Mesenchymal stem cell (in vitro differentiated cells and primary cell): ENCODE measurements around the gene PSORS1C1.

ENCODE experiments used
- DNase-seq: peaks from one replicate; pipeline ENCODE4 v3.0.0-alpha.2; 2013
- H2AFZ ChIP-seq: one replicate; pipeline ENCODE4 v1.6.1; 2013; ENCODE audit warnings: low read depth, mild to moderate bottlenecking, control low read depth, inconsistent platforms, low read length, moderate library complexity
- H2AK5ac ChIP-seq: 2 replicates; pipeline ENCODE4 v1.6.1; 2013; ENCODE audit warnings: low read length, moderate library complexity, mild to moderate bottlenecking, inconsistent platforms; ENCODE audit not compliant: severe bottlenecking
- H2BK120ac ChIP-seq: one replicate; pipeline ENCODE4 v1.6.1; 2013; ENCODE audit warnings: low read depth, mild to moderate bottlenecking, inconsistent platforms, low read length, moderate library complexity
- H2BK12ac ChIP-seq, 2 experiments: one replicate each; pipeline ENCODE4 v1.6.1; 2013; ENCODE audit warnings: inconsistent platforms in 2 of 2, low read length in 2 of 2, mild to moderate bottlenecking in 2 of 2, moderate library complexity in 2 of 2, control low read depth in 1 of 2
- H2BK15ac ChIP-seq: one replicate; pipeline ENCODE4 v1.6.1; 2013; ENCODE audit warnings: mild to moderate bottlenecking, low read depth, inconsistent platforms; ENCODE audit not compliant: poor library complexity, severe bottlenecking
- H2BK5ac ChIP-seq: 2 replicates; pipeline ENCODE4 v1.6.1; 2013; ENCODE audit warnings: low read depth, mild to moderate bottlenecking, low read length, control low read depth, inconsistent platforms; ENCODE audit not compliant: poor library complexity, severe bottlenecking
- H3K14ac ChIP-seq, 2 experiments: one replicate each; pipeline ENCODE4 v1.6.1; 2013; ENCODE audit warnings: inconsistent platforms in 2 of 2, low read length in 2 of 2, control low read depth in 1 of 2, mild to moderate bottlenecking in 1 of 2, moderate library complexity in 1 of 2
- H3K18ac ChIP-seq, 2 experiments: one replicate each; pipeline ENCODE4 v1.6.1; 2013; ENCODE audit warnings: inconsistent platforms in 2 of 2, low read length in 2 of 2, control low read depth in 1 of 2, low read depth in 1 of 2, mild to moderate bottlenecking in 1 of 2
- H3K23ac ChIP-seq, 2 experiments: one replicate each; pipeline ENCODE4 v1.6.1; 2013; ENCODE audit warnings: inconsistent platforms in 2 of 2, low read length in 2 of 2, mild to moderate bottlenecking in 2 of 2, moderate library complexity in 2 of 2, control low read depth in 1 of 2
- H3K27ac ChIP-seq: 2 replicates; pipeline ENCODE4 v1.5.1; 2013; ENCODE audit warnings: mild to moderate bottlenecking, moderate library complexity, low read length, control low read depth, inconsistent platforms; ENCODE audit not compliant: poor library complexity, severe bottlenecking
- H3K27me3 ChIP-seq, 2 experiments: 2 replicates each; pipeline versions ENCODE4 v1.6.1 to v1.7.0; 2013; ENCODE audit warnings: low read length in 2 of 2, mild to moderate bottlenecking in 2 of 2, moderate library complexity in 2 of 2, control low read depth in 1 of 2, inconsistent platforms in 1 of 2; ENCODE audit not compliant: control insufficient read depth in 1 of 2, insufficient read depth in 1 of 2
- H3K36me3 ChIP-seq, 2 experiments: 2 replicates each; pipeline versions ENCODE4 v1.6.1 to v1.7.0; 2013; ENCODE audit warnings: low read length in 2 of 2, control low read depth in 1 of 2, inconsistent platforms in 1 of 2, low read depth in 1 of 2, mild to moderate bottlenecking in 1 of 2; ENCODE audit not compliant: insufficient read depth in 2 of 2, control insufficient read depth in 1 of 2
- H3K4ac ChIP-seq, 2 experiments: one replicate each; pipeline ENCODE4 v1.6.1; 2013; ENCODE audit warnings: inconsistent platforms in 2 of 2, low read length in 2 of 2, mild to moderate bottlenecking in 2 of 2, moderate library complexity in 2 of 2, control low read depth in 1 of 2, low read depth in 1 of 2
- H3K4me1 ChIP-seq: 2 replicates; pipeline ENCODE4 v1.6.1; 2013; ENCODE audit warnings: low read depth, low read length, control low read depth; ENCODE audit not compliant: control insufficient read depth, insufficient read depth
- H3K4me2 ChIP-seq: 2 replicates; pipeline ENCODE4 v1.6.1; 2013; ENCODE audit warnings: low read length, mild to moderate bottlenecking, inconsistent platforms; ENCODE audit not compliant: poor library complexity, severe bottlenecking
- H3K4me3 ChIP-seq, 2 experiments: 2 replicates each; pipeline versions ENCODE4 v1.5.1 to v1.7.0; 2013; ENCODE audit warnings: low read length in 2 of 2, mild to moderate bottlenecking in 2 of 2, control low read depth in 1 of 2, low read depth in 1 of 2; ENCODE audit not compliant: insufficient read depth in 1 of 2
- H3K79me1 ChIP-seq: replicated peaks from 2 replicates; pipeline ENCODE4 v1.6.1; 2013; ENCODE audit warnings: mild to moderate bottlenecking, control low read depth, low read length, inconsistent platforms; ENCODE audit not compliant: poor library complexity, severe bottlenecking
- H3K9ac ChIP-seq: 2 replicates; pipeline ENCODE4 v1.7.0; 2013; ENCODE audit warnings: mild to moderate bottlenecking, low read length, moderate library complexity
- H3K9me3 ChIP-seq: 2 replicates; pipeline ENCODE4 v1.7.0; 2013; ENCODE audit warnings: mild to moderate bottlenecking, low read length; ENCODE audit not compliant: control insufficient read depth
- H4K8ac ChIP-seq: one replicate; pipeline ENCODE4 v1.6.1; 2013; ENCODE audit warnings: inconsistent platforms, mild to moderate bottlenecking, low read length, moderate library complexity
- H4K91ac ChIP-seq: one replicate; pipeline ENCODE4 v1.6.1; 2013; ENCODE audit warnings: mild to moderate bottlenecking, low read length, inconsistent platforms
- WGBS: methylation state at CpG from one replicate; pipeline ENCODE4 v1.1.7; 2013; ENCODE audit warnings: mixed read lengths; 5-methylcytosine and 5-hydroxymethylcytosine counted together

Gene PSORS1C1

GRCh38 chr6:31152781-31153180 is 38.2 kb downstream of the PSORS1C1 start:
- H4K91ac ChIP-seq = no peak overlapping the region
- H3K4ac ChIP-seq = no peak overlapping the region
- no peak overlapping the region for H3K23ac ChIP-seq
- H3K27ac ChIP-seq = peak overlapping the region; percentile 63
- DNase-seq = no peak
- H3K9ac ChIP-seq = no peak overlapping the region
- H3K36me3 ChIP-seq = peaks cover 34 to 43% of the 10 kb centered on the region in 2 experiments
- peaks cover 20% of the 10 kb centered on the region for H3K4me1 ChIP-seq
- H3K4me3 ChIP-seq = no peak overlapping the region
- peak overlapping the region; percentile 79 for H2AK5ac ChIP-seq
- no peak overlapping the region for H2BK12ac ChIP-seq
- H3K18ac ChIP-seq = no peak overlapping the region
- no peak overlapping the region for H3K4me2 ChIP-seq
- 95% methylated on average over 7 of the region's 7 CpGs for WGBS
- no peak overlapping the region for H2AFZ ChIP-seq
- no peak overlapping the region for H2BK15ac ChIP-seq
- H4K8ac ChIP-seq = no peak overlapping the region
- peaks cover 14% of the 10 kb centered on the region for H3K79me1 ChIP-seq
- no peak overlapping the region for H2BK120ac ChIP-seq
- no peak overlapping the region for H3K14ac ChIP-seq
- H2BK5ac ChIP-seq = no peak overlapping the region
- H3K9me3 ChIP-seq = no peaks in the 10 kb centered on the region
- no peaks in the 10 kb centered on the region for H3K27me3 ChIP-seq

- 88% methylated on average over 15 of the region's 15 CpGs for WGBS
Observed at GRCh38 chr6:31154436-31154835, 39.8 kb downstream of the PSORS1C1 start.

GRCh38 chr6:31156641-31157040 is 42.0 kb downstream of the PSORS1C1 start:
- Histone ChIP-seq H4K8ac (no peak overlapping the region), H2BK12ac (no peak overlapping the region), H3K4me1 (peaks cover 19% of the 10 kb centered on the region), H4K91ac (no peak overlapping the region), H2BK5ac (no peak overlapping the region), H3K18ac (no peak overlapping the region), H3K4me3 (peak overlapping the region in 1 of 2 experiments; percentile 90), H3K79me1 (peaks cover 22% of the 10 kb centered on the region), H3K14ac (no peak overlapping the region), H3K4me2 (no peak overlapping the region), H3K4ac (no peak overlapping the region), H3K27ac (no peak overlapping the region), H2AFZ (no peak overlapping the region), H2BK15ac (no peak overlapping the region), H3K36me3 (peaks cover 10 to 23% of the 10 kb centered on the region in 2 experiments), H3K23ac (no peak overlapping the region), H3K9ac (peak overlapping the region; percentile 91), H3K9me3 (no peaks in the 10 kb centered on the region), H2BK120ac (no peak overlapping the region), H2AK5ac (peak overlapping the region; percentile 84), H3K27me3 (no peaks in the 10 kb centered on the region)
- DNase-seq = no peak
- 97% methylated on average over 7 of the region's 7 CpGs for WGBS

More at GRCh38 chr6:31154436-31154835, 39.8 kb downstream of the PSORS1C1 start:
- Histone ChIP-seq H3K14ac (no peak overlapping the region), H2BK5ac (no peak overlapping the region), H3K9ac (no peak overlapping the region), H3K27me3 (no peaks in the 10 kb centered on the region), H2BK120ac (no peak overlapping the region), H3K27ac (no peak overlapping the region), H4K8ac (no peak overlapping the region), H3K18ac (no peak overlapping the region), H3K79me1 (peaks cover 14% of the 10 kb centered on the region), H3K4me3 (no peak overlapping the region), H3K36me3 (peaks cover 26 to 37% of the 10 kb centered on the region in 2 experiments), H3K9me3 (no peaks in the 10 kb centered on the region), H3K4ac (no peak overlapping the region), H3K4me1 (peaks cover 24% of the 10 kb centered on the region), H3K4me2 (no peak overlapping the region), H2BK15ac (no peak overlapping the region), H3K23ac (no peak overlapping the region), H2AK5ac (peak overlapping the region; percentile 35), H2BK12ac (no peak overlapping the region), H4K91ac (no peak overlapping the region), H2AFZ (no peak overlapping the region)
- DNase-seq = no peak

GRCh38 chr6:31157513-31158139 is 43.0 kb downstream of the PSORS1C1 start, which contains the start of gene CCHCR1:
Gene CCHCR1 (minus strand): TSS chr6:31157802. CDS start chr6:31157600, 202 bp downstream.
- Histone ChIP-seq H2BK15ac (no peak within 1 kb of the TSS), H2AFZ (peak within 1 kb of the TSS; percentile 21), H3K4me3 (peak within 1 kb of the TSS; percentile 74 to 90), H3K4me1 (peaks cover 16% of the 10 kb centered on the region), H3K27me3 (no peaks in the 10 kb centered on the region), H4K91ac (no peak within 1 kb of the TSS), H3K36me3 (peaks cover 20 to 29% of the 10 kb centered on the region in 2 experiments), H2BK12ac (no peak within 1 kb of the TSS), H2BK5ac (peak within 1 kb of the TSS; percentile 35), H3K4ac (peak within 1 kb of the TSS; percentile 66 to 69), H3K27ac (peak within 1 kb of the TSS; percentile 72), H3K4me2 (peak within 1 kb of the TSS; percentile 89), H2AK5ac (peak within 1 kb of the TSS; percentile 84), H3K9ac (peak within 1 kb of the TSS; percentile 91), H4K8ac (peak within 1 kb of the TSS; percentile 88), H3K23ac (no peak within 1 kb of the TSS), H3K9me3 (no peaks in the 10 kb centered on the region), H3K18ac (peak within 1 kb of the TSS in 1 of 2 experiments; percentile 52), H2BK120ac (no peak within 1 kb of the TSS), H3K79me1 (peaks cover 31% of the 10 kb centered on the region), H3K14ac (peak within 1 kb of the TSS in 1 of 2 experiments; percentile 88)
- 8% methylated on average over 14 of the region's 14 CpGs for WGBS
- peak; percentile 13 for DNase-seq
